HG03060 (cell line): Measurements from ENCODE around the gene PGAM4.
"Not testable (repeated sequence)": the region's sequence is repeated elsewhere in the genome, so short reads cannot be mapped to it uniquely, and the experiment has no call there.

ENCODE experiments used
- ATAC-seq: cut with Tn5 transposase; IDR thresholded peaks from one replicate; pipeline ENCODE4 v1.9.1; 2021; ENCODE audit warnings: low read depth, moderate number of reproducible peaks; ENCODE audit not compliant: unreplicated experiment

Gene PGAM4

GRCh38 chrX:77930581-77930980, 38.9 kb downstream of the PGAM4 start:
- no peak for ATAC-seq

GRCh38 chrX:77925764-77926163, 43.7 kb downstream of the PGAM4 start:
- no peak for ATAC-seq

GRCh38 chrX:77924320-77924859, 45.0 kb downstream of the PGAM4 start:
- no peak for ATAC-seq

GRCh38 chrX:77922787-77923186, 46.7 kb downstream of the PGAM4 start:
- ATAC-seq = no peak

- ATAC-seq = not testable (repeated sequence)
Measured at GRCh38 chrX:77919370-77919769, 50.1 kb downstream of the PGAM4 start.

GRCh38 chrX:77918568-77918967, 50.9 kb downstream of the PGAM4 start:
- no peak for ATAC-seq
